Keratinocyte (primary cell): Measurements from ENCODE around the gene SMC1B. TPM values are rescaled to one million over a fixed set of nuclear protein-coding genes. Genes with fewer than 3 reads are reported as not detected.
"Not testable (repeated sequence)": the region's sequence is repeated elsewhere in the genome, so short reads cannot be mapped to it uniquely, and the experiment has no call there.

ENCODE experiments used
- DNase-seq: peaks from one replicate; pipeline ENCODE4 v3.0.0-alpha.2; 2011; ENCODE audit warnings: low read depth, missing footprints, low spot score
- FAIRE-seq: peaks from 2 replicates; lab custom pipeline; 2011; peaks lifted over from hg19 to GRCh38; lab: Jason Lieb, UNC
- H2AFZ ChIP-seq: 2 replicates; pipeline ENCODE4 v1.6.0; 2012; ENCODE audit warnings: low read length, control low read depth, inconsistent platforms; ENCODE audit not compliant: control insufficient read depth
- H3K27ac ChIP-seq: 2 replicates; pipeline ENCODE4 v1.5.1; 2011; ENCODE audit warnings: low read length; ENCODE audit not compliant: control insufficient read depth, insufficient read depth
- H3K27me3 ChIP-seq: 3 replicates; pipeline ENCODE4 v1.6.0; 2011; ENCODE audit warnings: low read length; ENCODE audit not compliant: control insufficient read depth, insufficient read depth; ENCODE audit errors: extremely low read depth
- H3K36me3 ChIP-seq, 2 experiments: 2 replicates in 1 of 2; 3 replicates in 1 of 2; pipeline ENCODE4 v1.5.1; 2011; ENCODE audit warnings: low read length in 2 of 2, mild to moderate bottlenecking in 1 of 2; ENCODE audit not compliant: control insufficient read depth in 2 of 2, insufficient read depth in 2 of 2; ENCODE audit errors: extremely low read depth in 1 of 2
- H3K4me1 ChIP-seq: 3 replicates; pipeline ENCODE4 v1.5.1; 2011; ENCODE audit warnings: low read length; ENCODE audit not compliant: control insufficient read depth, insufficient read depth; ENCODE audit errors: extremely low read depth
- H3K4me2 ChIP-seq: 3 replicates; pipeline ENCODE4 v1.6.0; 2011; ENCODE audit warnings: low read depth, low read length; ENCODE audit not compliant: control insufficient read depth, insufficient read depth; ENCODE audit errors: extremely low read depth
- H3K4me3 ChIP-seq, 3 experiments: fragments of 200-600 bp in 1 of 3; sonication (generic) in 1 of 3; 2 replicates in 2 of 3; 3 replicates in 1 of 3; pipeline ENCODE4 v1.5.1; 2011 to 2016; ENCODE audit warnings: low read length in 3 of 3, mild to moderate bottlenecking in 3 of 3, control low read depth in 2 of 3, inconsistent platforms in 1 of 3, low read depth in 1 of 3, mixed read lengths in 1 of 3, mixed run types in 1 of 3, moderate library complexity in 1 of 3; ENCODE audit not compliant: control insufficient read depth in 2 of 3, insufficient read depth in 2 of 3; ENCODE audit errors: extremely low read depth in 1 of 3
- H3K79me2 ChIP-seq: 2 replicates; pipeline ENCODE4 v1.6.0; 2012; ENCODE audit warnings: low read length; ENCODE audit not compliant: control insufficient read depth, insufficient read depth
- H3K9ac ChIP-seq: 3 replicates; pipeline ENCODE4 v1.6.0; 2011; ENCODE audit warnings: low read length; ENCODE audit not compliant: control insufficient read depth, insufficient read depth; ENCODE audit errors: extremely low read depth
- H3K9me1 ChIP-seq: 3 replicates; pipeline ENCODE4 v1.6.0; 2011; ENCODE audit warnings: low read length; ENCODE audit not compliant: control insufficient read depth, insufficient read depth; ENCODE audit errors: extremely low read depth
- H3K9me3 ChIP-seq: 2 replicates; pipeline ENCODE4 v1.5.1; 2012; ENCODE audit warnings: low read depth, low read length; ENCODE audit not compliant: control insufficient read depth
- H4K20me1 ChIP-seq: 3 replicates; pipeline ENCODE4 v1.6.0; 2011; ENCODE audit warnings: low read length; ENCODE audit not compliant: control insufficient read depth, insufficient read depth; ENCODE audit errors: extremely low read depth
- EZH2 ChIP-seq: IDR thresholded peaks from one replicate; pipeline ENCODE4 v1.6.1; 2012; ENCODE audit warnings: inconsistent platforms, mild to moderate bottlenecking, low read length, moderate library complexity
- dilution Hi-C: fragments of 300-500 bp; cut with MboI; formaldehyde crosslinking; loops from one replicate; pipeline ENCODE4 v1.7.0; 2020; ENCODE audit warnings: low sequenced_read_pairs; ENCODE audit not compliant: extremely low pct_ligation_motif_present
- polyA plus RNA-seq, 5 experiments: library from polyadenylated mRNA; depleted of rRNA in 3 of 5; stranded (reverse) in 3 of 5; stranded (forward) in 1 of 5; unstranded in 1 of 5; fragments of >200 nt; gene quantifications; 1 replicate in 1 of 5; 2 replicates in 3 of 5; 3 replicates in 1 of 5; pipeline versions ENCODE4 v1.2.1 to v1.2.3, GENCODE V29; 2011 to 2012; ENCODE audit warnings: missing spikeins in 2 of 5, low read depth in 1 of 5, low replicate concordance in 1 of 5
- TF ChIP-seq, protein P1 (sequence below), 3 experiments: IDR thresholded peaks in 1 of 3; conservative IDR thresholded peaks in 1 of 3; optimal IDR thresholded peaks in 1 of 3; 2 replicates in 2 of 3; 3 replicates in 1 of 3; pipeline versions ENCODE3 to v1.5.1; 2011; ENCODE audit warnings: low read length in 3 of 3, mild to moderate bottlenecking in 3 of 3, moderate library complexity in 2 of 3, control low read depth in 1 of 3, inconsistent platforms in 1 of 3; ENCODE audit not compliant: insufficient read depth in 2 of 3; ENCODE audit errors: extremely low read depth in 1 of 3

Gene SMC1B
- polyA plus RNA-seq, 1 donor (not counting 4 experiments of a cell fraction or from before 2014, with no cell fraction given): not detected

DNA sequence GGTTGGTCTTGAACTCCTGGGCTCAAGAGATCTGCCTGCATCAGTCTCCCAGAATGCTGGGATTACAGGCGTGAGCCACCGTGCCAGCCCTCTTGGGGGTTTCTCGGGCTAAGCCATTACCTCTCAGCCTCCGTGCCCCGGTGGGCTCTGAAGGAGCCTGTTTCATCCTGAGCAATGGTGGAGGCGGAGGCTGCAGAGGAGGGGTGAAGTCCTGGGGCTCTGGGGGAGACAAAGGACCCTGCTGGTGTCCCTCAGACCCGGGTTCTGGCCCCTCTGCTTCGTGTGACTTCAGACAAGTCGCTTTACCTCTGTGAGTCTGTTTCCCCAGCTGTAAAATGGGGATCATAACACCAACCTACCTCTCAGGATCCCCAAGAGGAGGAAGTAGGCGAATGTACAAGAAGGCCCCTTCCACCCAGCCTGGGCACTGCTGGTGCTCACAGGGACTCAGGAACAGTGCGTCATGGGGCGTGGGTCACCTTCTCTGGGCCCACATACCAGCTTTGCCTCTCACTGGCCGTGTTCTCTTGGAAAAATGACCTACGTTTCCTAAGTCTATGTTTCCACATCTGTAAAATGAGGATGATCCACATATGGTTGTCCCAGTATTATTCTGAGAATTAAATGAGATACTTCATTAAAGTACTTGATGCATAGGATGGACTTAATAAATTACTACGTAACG, 36.8 kb upstream of the SMC1B start:
- Histone ChIP-seq H3K4me3 (no peak overlapping the region), H2AFZ (no peak overlapping the region), H3K4me2 (no peak overlapping the region), H3K9ac (no peak overlapping the region), H3K79me2 (no peaks in the 10 kb centered on the region), H3K9me1 (no peaks in the 10 kb centered on the region), H3K4me1 (no peaks in the 10 kb centered on the region), H3K9me3 (no peaks in the 10 kb centered on the region), H3K27ac (no peak overlapping the region), H4K20me1 (no peaks in the 10 kb centered on the region), H3K27me3 (peaks cover 12% of the 10 kb centered on the region), H3K36me3 (no peaks in the 10 kb centered on the region)
- dilution Hi-C loops: no loop called here
- DNase-seq (no peak), FAIRE-seq (no peak)
- TF ChIP-seq EZH2: no peak
- TF ChIP-seq, protein P1, sequence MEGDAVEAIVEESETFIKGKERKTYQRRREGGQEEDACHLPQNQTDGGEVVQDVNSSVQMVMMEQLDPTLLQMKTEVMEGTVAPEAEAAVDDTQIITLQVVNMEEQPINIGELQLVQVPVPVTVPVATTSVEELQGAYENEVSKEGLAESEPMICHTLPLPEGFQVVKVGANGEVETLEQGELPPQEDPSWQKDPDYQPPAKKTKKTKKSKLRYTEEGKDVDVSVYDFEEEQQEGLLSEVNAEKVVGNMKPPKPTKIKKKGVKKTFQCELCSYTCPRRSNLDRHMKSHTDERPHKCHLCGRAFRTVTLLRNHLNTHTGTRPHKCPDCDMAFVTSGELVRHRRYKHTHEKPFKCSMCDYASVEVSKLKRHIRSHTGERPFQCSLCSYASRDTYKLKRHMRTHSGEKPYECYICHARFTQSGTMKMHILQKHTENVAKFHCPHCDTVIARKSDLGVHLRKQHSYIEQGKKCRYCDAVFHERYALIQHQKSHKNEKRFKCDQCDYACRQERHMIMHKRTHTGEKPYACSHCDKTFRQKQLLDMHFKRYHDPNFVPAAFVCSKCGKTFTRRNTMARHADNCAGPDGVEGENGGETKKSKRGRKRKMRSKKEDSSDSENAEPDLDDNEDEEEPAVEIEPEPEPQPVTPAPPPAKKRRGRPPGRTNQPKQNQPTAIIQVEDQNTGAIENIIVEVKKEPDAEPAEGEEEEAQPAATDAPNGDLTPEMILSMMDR (optimal IDR thresholded peaks at IDR 0.05 in 1 of 3, IDR thresholded peaks at IDR 0.05 in 1 of 3, conservative IDR thresholded peaks at IDR 0.05 in 1 of 3; ENCODE audit: extremely low read depth in 1 of 3, insufficient read depth in 2 of 3, low read length in 3 of 3): no peak

- H3K36me3 ChIP-seq, H3K79me2 ChIP-seq, H3K4me1 ChIP-seq, H3K4me3 ChIP-seq, FAIRE-seq, H3K9ac ChIP-seq, DNase-seq, H3K4me2 ChIP-seq, H3K9me3 ChIP-seq, dilution Hi-C loops, H4K20me1 ChIP-seq, H3K27ac ChIP-seq, H3K9me1 ChIP-seq, H2AFZ ChIP-seq: not testable (repeated sequence)
- H3K27me3 ChIP-seq: peaks cover 12% of the 10 kb centered on the region
These were observed 36.0 kb upstream of the SMC1B start for GRCh38 chr22:45449442-45449841.

- dilution Hi-C loops: no loop called here
- DNase-seq (no peak), FAIRE-seq (no peak)
- TF ChIP-seq EZH2: no peak
- TF ChIP-seq, protein P1 (optimal IDR thresholded peaks at IDR 0.05 in 1 of 3, IDR thresholded peaks at IDR 0.05 in 1 of 3, conservative IDR thresholded peaks at IDR 0.05 in 1 of 3; ENCODE audit: extremely low read depth in 1 of 3, insufficient read depth in 2 of 3, low read length in 3 of 3): no peak
- Histone ChIP-seq H3K9ac (no peak overlapping the region), H3K36me3 (no peaks in the 10 kb centered on the region), H2AFZ (no peak overlapping the region), H3K9me3 (no peaks in the 10 kb centered on the region), H3K27me3 (peaks cover 12% of the 10 kb centered on the region), H4K20me1 (no peaks in the 10 kb centered on the region), H3K4me1 (no peaks in the 10 kb centered on the region), H3K4me2 (no peak overlapping the region), H3K27ac (no peak overlapping the region), H3K4me3 (no peak overlapping the region), H3K9me1 (no peaks in the 10 kb centered on the region), H3K79me2 (no peaks in the 10 kb centered on the region)
These were observed 35.0 kb upstream of the SMC1B start for GRCh38 chr22:45448431-45448830.

GRCh38 chr22:45447596-45447995, 34.2 kb upstream of the SMC1B start:
- H3K27ac ChIP-seq, dilution Hi-C loops, DNase-seq, FAIRE-seq, H3K79me2 ChIP-seq, H3K4me1 ChIP-seq, H3K36me3 ChIP-seq, H3K9me3 ChIP-seq, H3K9me1 ChIP-seq, H3K9ac ChIP-seq, H3K4me2 ChIP-seq, H3K4me3 ChIP-seq, H3K27me3 ChIP-seq, H4K20me1 ChIP-seq, H2AFZ ChIP-seq: not testable (repeated sequence)
